Neutrophil (primary cell): ENCODE results near the gene DGLUCY.
"Not testable (repeated sequence)": the region's sequence is repeated elsewhere in the genome, so short reads cannot be mapped to it uniquely, and the experiment has no call there.

Experiments
- H3K27ac ChIP-seq: fragments of 200-600 bp; sonication (generic); 2 replicates; pipeline ENCODE4 v1.5.1; 2016; ENCODE audit warnings: mild to moderate bottlenecking, moderate library complexity
- H3K27me3 ChIP-seq: fragments of 200-600 bp; sonication (generic); 2 replicates; pipeline ENCODE4 v1.6.0; 2016; ENCODE audit warnings: mild to moderate bottlenecking
- H3K36me3 ChIP-seq: fragments of 200-600 bp; sonication (generic); 2 replicates; pipeline ENCODE4 v1.5.1; 2017
- H3K4me1 ChIP-seq, 2 experiments: fragments of 200-600 bp in 1 of 2; sonication (generic) in 1 of 2; 1 replicate in 1 of 2; 2 replicates in 1 of 2; pipeline versions ENCODE4 v1.5.1 to v1.6.1; 2013 to 2016; ENCODE audit warnings: low read depth in 1 of 2, low read length in 1 of 2, mild to moderate bottlenecking in 1 of 2, moderate library complexity in 1 of 2; ENCODE audit not compliant: control insufficient read depth in 1 of 2, insufficient read depth in 1 of 2
- H3K4me3 ChIP-seq, 2 experiments: fragments of 200-600 bp in 1 of 2; sonication (generic) in 1 of 2; 1 replicate in 1 of 2; 2 replicates in 1 of 2; pipeline ENCODE4 v1.5.1; 2013 to 2016; ENCODE audit warnings: low read depth in 1 of 2, low read length in 1 of 2, mild to moderate bottlenecking in 1 of 2, moderate library complexity in 1 of 2
- H3K9me3 ChIP-seq: fragments of 200-600 bp; sonication (generic); 2 replicates; pipeline ENCODE4 v1.5.1; 2016
- TF ChIP-seq, protein P1 (sequence below): fragments of 200-600 bp; sonication (generic); IDR thresholded peaks from 2 replicates; pipeline ENCODE4 v1.5.1; 2016; ENCODE audit warnings: antibody characterized with exemption

Gene DGLUCY

DNA sequence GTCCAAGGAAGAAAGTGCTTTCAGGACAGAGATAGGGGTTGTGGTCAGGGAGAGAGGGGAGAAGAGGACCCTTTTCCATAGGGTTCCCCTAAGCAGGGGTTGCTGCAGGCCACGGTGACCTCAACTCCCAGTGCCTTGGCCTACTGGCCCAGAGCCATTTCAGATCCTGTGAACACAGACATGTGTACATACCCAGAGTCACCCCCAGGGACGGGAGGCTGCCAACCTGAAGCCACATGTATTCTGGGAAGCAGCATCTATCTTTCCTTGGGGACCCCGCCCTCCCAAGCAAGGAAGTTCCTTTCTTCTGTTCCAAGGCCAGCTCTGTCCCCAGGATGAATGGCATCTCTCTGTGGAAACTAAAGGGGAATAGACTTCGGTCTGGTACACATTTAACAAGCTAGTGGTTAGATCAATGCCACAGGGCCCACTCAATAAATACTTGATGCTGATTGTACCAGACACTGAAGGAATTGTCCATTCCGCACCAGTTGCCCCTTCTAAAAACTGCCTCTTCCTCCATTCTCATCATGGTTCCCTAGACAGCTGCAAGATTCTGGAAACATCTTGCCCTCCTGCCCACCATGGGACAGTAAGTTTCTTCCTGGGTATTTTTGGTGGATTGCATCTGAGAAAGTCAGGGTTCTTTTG is 25.2 kb upstream of the DGLUCY start:
- Histone ChIP-seq H3K36me3 (no peaks in the 10 kb centered on the region), H3K27ac (peak overlapping the region; percentile 93), H3K9me3 (no peaks in the 10 kb centered on the region), H3K4me1 (peaks cover 43 to 48% of the 10 kb centered on the region in 2 experiments), H3K27me3 (no peaks in the 10 kb centered on the region), H3K4me3 (peak overlapping the region in 1 of 2 experiments; percentile 40)
- TF ChIP-seq, protein P1, sequence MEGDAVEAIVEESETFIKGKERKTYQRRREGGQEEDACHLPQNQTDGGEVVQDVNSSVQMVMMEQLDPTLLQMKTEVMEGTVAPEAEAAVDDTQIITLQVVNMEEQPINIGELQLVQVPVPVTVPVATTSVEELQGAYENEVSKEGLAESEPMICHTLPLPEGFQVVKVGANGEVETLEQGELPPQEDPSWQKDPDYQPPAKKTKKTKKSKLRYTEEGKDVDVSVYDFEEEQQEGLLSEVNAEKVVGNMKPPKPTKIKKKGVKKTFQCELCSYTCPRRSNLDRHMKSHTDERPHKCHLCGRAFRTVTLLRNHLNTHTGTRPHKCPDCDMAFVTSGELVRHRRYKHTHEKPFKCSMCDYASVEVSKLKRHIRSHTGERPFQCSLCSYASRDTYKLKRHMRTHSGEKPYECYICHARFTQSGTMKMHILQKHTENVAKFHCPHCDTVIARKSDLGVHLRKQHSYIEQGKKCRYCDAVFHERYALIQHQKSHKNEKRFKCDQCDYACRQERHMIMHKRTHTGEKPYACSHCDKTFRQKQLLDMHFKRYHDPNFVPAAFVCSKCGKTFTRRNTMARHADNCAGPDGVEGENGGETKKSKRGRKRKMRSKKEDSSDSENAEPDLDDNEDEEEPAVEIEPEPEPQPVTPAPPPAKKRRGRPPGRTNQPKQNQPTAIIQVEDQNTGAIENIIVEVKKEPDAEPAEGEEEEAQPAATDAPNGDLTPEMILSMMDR = no peak

DNA sequence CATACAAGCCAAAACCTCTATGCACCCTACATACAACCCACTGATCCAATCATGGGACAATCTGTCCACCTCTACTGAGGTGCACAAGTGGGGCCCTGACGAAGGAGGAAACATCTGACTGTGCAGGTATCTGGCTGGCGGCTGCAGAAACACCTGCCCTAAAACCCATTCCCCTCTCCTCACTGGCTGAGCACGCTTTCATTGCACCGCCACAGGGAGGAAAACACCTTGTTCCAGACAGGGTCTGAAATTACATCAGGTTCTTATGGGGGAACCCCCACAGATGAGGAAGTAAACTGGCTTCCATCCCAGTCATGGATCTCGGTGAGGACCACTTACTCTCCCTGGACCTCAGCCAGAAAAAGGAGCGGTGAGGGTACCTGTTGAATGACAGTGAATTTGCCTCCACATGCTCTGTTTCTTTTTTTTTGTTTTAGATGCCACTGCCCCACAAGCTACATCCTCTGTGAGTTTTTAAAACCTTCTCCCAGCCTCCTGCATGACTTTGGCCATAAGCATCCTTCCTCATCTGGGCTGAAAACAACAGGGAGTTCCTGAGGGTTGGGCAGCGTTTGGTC is 23.8 kb upstream of the DGLUCY start:
- H3K27ac ChIP-seq = peak overlapping the region; percentile 60
- H3K4me1 ChIP-seq = peaks cover 43 to 48% of the 10 kb centered on the region in 2 experiments
- no peaks in the 10 kb centered on the region for H3K36me3 ChIP-seq
- TF ChIP-seq, protein P1 = no peak
- no peak overlapping the region for H3K4me3 ChIP-seq
- no peaks in the 10 kb centered on the region for H3K9me3 ChIP-seq
- no peaks in the 10 kb centered on the region for H3K27me3 ChIP-seq

DNA sequence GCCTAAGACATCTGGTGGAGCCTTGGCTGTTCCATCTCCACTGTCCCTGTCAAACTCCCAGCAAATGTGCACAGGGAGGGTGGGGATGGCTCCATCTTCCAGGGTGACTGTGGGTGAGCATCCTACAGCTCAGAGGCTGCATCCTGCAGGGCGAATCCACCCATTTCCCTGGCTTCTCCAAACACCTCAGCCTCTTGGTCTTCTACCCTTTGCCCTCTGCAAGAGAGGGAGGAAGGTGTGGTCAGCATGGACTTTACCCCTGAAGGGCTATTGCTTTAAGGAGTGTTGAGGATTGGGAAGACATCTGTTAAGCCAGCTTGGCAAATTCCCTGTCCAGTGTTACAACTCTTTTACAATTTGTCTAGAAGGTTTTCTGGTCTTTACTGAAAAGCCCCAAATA is 23.1 kb upstream of the DGLUCY start:
- peak overlapping the region; percentile 60 for H3K27ac ChIP-seq
- no peaks in the 10 kb centered on the region for H3K36me3 ChIP-seq
- H3K4me3 ChIP-seq = no peak overlapping the region
- no peaks in the 10 kb centered on the region for H3K27me3 ChIP-seq
- peaks cover 43 to 46% of the 10 kb centered on the region in 2 experiments for H3K4me1 ChIP-seq
- TF ChIP-seq, protein P1 = no peak
- no peaks in the 10 kb centered on the region for H3K9me3 ChIP-seq

DNA sequence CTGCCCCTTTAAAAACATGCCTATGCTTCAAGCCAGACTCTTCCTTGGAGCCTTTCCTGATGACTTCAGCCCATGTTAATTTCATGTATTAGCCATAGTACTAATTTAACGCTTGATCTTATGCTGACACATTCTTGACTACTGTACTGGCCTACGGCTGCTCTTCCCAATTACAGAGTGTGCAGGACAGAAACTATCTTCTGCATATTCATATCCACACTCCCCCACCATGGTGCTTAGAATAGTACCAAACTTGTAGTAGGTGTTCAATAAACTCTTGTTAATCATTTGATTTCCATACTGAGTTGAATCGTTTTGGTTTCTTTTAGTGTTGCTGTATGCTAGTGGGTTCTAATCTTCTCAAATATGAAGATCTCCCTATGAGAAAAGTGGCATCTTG is 21.8 kb upstream of the DGLUCY start:
- TF ChIP-seq, protein P1 = no peak
- H3K4me3 ChIP-seq = no peak overlapping the region
- H3K36me3 ChIP-seq = no peaks in the 10 kb centered on the region
- H3K27ac ChIP-seq = no peak overlapping the region
- H3K9me3 ChIP-seq = no peaks in the 10 kb centered on the region
- H3K4me1 ChIP-seq = peaks cover 30 to 33% of the 10 kb centered on the region in 2 experiments
- H3K27me3 ChIP-seq = no peaks in the 10 kb centered on the region

DNA sequence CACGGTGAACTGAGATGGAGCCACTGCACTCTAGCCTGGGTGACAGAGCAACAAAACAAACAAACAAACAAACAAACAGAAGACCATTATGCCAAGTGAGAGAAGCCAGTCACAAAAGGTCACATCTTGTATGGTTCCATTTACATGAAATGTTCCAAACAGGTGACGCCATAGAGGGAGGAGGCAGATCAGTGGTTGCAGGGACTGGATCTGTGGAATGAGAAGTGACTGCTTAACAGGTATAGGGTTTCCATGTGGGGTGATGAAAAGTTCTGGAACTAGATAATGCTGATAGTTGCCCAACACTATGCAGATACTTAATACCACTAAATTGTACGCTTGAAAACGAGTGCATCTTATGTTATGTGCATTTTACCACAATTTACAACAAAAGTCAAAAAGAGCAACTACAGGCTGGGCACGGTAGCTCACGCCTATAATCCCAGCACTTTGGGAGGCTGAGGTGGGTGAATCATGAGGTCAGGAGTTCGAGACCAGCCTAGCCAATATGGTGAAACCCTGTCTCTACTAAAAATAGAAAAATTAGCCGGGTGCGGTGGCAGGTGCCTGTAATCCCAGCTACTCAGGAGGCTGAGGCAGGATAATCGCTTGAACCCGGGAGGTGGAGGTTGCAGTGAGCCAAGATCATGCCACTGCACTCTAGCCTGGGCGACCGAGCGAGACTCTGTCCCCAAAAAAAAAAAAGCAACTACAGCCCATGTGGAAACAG is 20.0 kb upstream of the DGLUCY start:
- H3K36me3 ChIP-seq, H3K27ac ChIP-seq: not testable (repeated sequence)

DNA sequence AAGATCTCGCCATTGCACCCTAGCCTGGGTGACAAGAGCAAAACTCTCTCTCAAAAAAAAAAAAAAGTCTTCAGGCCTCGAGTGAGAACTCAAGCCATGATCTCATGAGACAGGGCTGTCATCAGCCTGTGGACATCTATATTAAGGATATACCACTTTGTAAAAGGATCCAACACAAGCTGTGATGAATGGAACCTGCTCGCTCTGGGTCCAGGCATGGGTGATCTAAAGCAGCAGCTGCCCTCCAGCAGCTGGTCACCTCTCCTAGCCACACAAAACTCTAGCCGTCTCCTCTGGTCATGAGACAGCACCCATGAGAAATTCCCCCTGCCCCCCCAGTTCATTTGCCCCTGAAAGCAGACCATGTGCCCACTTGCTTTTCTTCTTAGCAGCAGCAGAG is 19.1 kb upstream of the DGLUCY start:
- H3K27ac ChIP-seq = no peak overlapping the region
- no peaks in the 10 kb centered on the region for H3K27me3 ChIP-seq
- TF ChIP-seq, protein P1 = no peak
- H3K4me1 ChIP-seq = peaks cover 5 to 7% of the 10 kb centered on the region in 2 experiments
- no peak overlapping the region for H3K4me3 ChIP-seq
- H3K36me3 ChIP-seq = no peaks in the 10 kb centered on the region
- no peaks in the 10 kb centered on the region for H3K9me3 ChIP-seq

More for the DNA sequence above, 20.0 kb upstream of the DGLUCY start:
- H3K4me3 ChIP-seq, H3K9me3 ChIP-seq, H3K27me3 ChIP-seq: not testable (repeated sequence)
- peaks cover 11 to 15% of the 10 kb centered on the region in 2 experiments for H3K4me1 ChIP-seq
